ENCODE results near the gene GRIK2.

The GRIK2 gene

GRCh38 chr6:101700655-101701054 lies 307.1 kb downstream of the GRIK2 start:
- Histone ChIP-seq H3K9ac (ENCODE audit: low read depth, low read length) (no peak overlapping the region), H3K27me3 (ENCODE audit: control insufficient read depth, insufficient read depth, low read length) (no peaks in the 10 kb centered on the region), H3K4me3 (ENCODE audit: low read depth, low read length) (no peak overlapping the region), H3K4me1 (ENCODE audit: control insufficient read depth, insufficient read depth, low read length) (no peaks in the 10 kb centered on the region), H3K36me3 (ENCODE audit: control insufficient read depth, insufficient read depth, low read length) (no peaks in the 10 kb centered on the region), H3K9me3 (ENCODE audit: control insufficient read depth, insufficient read depth, low read length) (no peaks in the 10 kb centered on the region)

GRCh38 chr6:101703311-101703710 lies 309.8 kb downstream of the GRIK2 start:
- Histone ChIP-seq H3K4me3 (ENCODE audit: low read depth, low read length) (no peak overlapping the region), H3K9me3 (ENCODE audit: control insufficient read depth, insufficient read depth, low read length) (no peaks in the 10 kb centered on the region), H3K36me3 (ENCODE audit: control insufficient read depth, insufficient read depth, low read length) (no peaks in the 10 kb centered on the region), H3K27me3 (ENCODE audit: control insufficient read depth, insufficient read depth, low read length) (no peaks in the 10 kb centered on the region), H3K9ac (ENCODE audit: low read depth, low read length) (no peak overlapping the region), H3K4me1 (ENCODE audit: control insufficient read depth, insufficient read depth, low read length) (no peaks in the 10 kb centered on the region)

- no peaks in the 10 kb centered on the region for H3K36me3 ChIP-seq (ENCODE audit: control insufficient read depth, insufficient read depth, low read length)
- H3K4me1 ChIP-seq (ENCODE audit: control insufficient read depth, insufficient read depth, low read length) = no peaks in the 10 kb centered on the region
- H3K9me3 ChIP-seq (ENCODE audit: control insufficient read depth, insufficient read depth, low read length) = no peaks in the 10 kb centered on the region
- H3K4me3 ChIP-seq (ENCODE audit: low read depth, low read length) = no peak overlapping the region
- no peaks in the 10 kb centered on the region for H3K27me3 ChIP-seq (ENCODE audit: control insufficient read depth, insufficient read depth, low read length)
- H3K9ac ChIP-seq (ENCODE audit: low read depth, low read length) = no peak overlapping the region
Observed at GRCh38 chr6:101705866-101706265, 312.4 kb downstream of the GRIK2 start.

- Histone ChIP-seq H3K9ac (ENCODE audit: low read depth, low read length) (no peak overlapping the region), H3K9me3 (ENCODE audit: control insufficient read depth, insufficient read depth, low read length) (no peaks in the 10 kb centered on the region), H3K4me3 (ENCODE audit: low read depth, low read length) (no peak overlapping the region), H3K4me1 (ENCODE audit: control insufficient read depth, insufficient read depth, low read length) (no peaks in the 10 kb centered on the region), H3K27me3 (ENCODE audit: control insufficient read depth, insufficient read depth, low read length) (no peaks in the 10 kb centered on the region), H3K36me3 (ENCODE audit: control insufficient read depth, insufficient read depth, low read length) (no peaks in the 10 kb centered on the region)
Observed at GRCh38 chr6:101706576-101706975, 313.1 kb downstream of the GRIK2 start.

- H3K4me1 ChIP-seq (ENCODE audit: control insufficient read depth, insufficient read depth, low read length) = peaks cover 13% of the 10 kb centered on the region
- H3K36me3 ChIP-seq (ENCODE audit: control insufficient read depth, insufficient read depth, low read length) = no peaks in the 10 kb centered on the region
- no peak overlapping the region for H3K9ac ChIP-seq (ENCODE audit: low read depth, low read length)
- H3K4me3 ChIP-seq (ENCODE audit: low read depth, low read length) = no peak overlapping the region
- H3K9me3 ChIP-seq (ENCODE audit: control insufficient read depth, insufficient read depth, low read length) = no peaks in the 10 kb centered on the region
- H3K27me3 ChIP-seq (ENCODE audit: control insufficient read depth, insufficient read depth, low read length) = no peaks in the 10 kb centered on the region
Observed at GRCh38 chr6:101711518-101711917, 318.0 kb downstream of the GRIK2 start.

- Histone ChIP-seq H3K9ac (ENCODE audit: low read depth, low read length) (no peak overlapping the region), H3K9me3 (ENCODE audit: control insufficient read depth, insufficient read depth, low read length) (no peaks in the 10 kb centered on the region), H3K4me3 (ENCODE audit: low read depth, low read length) (no peak overlapping the region), H3K36me3 (ENCODE audit: control insufficient read depth, insufficient read depth, low read length) (no peaks in the 10 kb centered on the region), H3K27me3 (ENCODE audit: control insufficient read depth, insufficient read depth, low read length) (no peaks in the 10 kb centered on the region), H3K4me1 (ENCODE audit: control insufficient read depth, insufficient read depth, low read length) (peaks cover 31% of the 10 kb centered on the region)
Observed at GRCh38 chr6:101716387-101716786, 322.9 kb downstream of the GRIK2 start.

GRCh38 chr6:101716810-101717209 lies 323.3 kb downstream of the GRIK2 start:
- no peaks in the 10 kb centered on the region for H3K27me3 ChIP-seq (ENCODE audit: control insufficient read depth, insufficient read depth, low read length)
- H3K9ac ChIP-seq (ENCODE audit: low read depth, low read length) = no peak overlapping the region
- H3K9me3 ChIP-seq (ENCODE audit: control insufficient read depth, insufficient read depth, low read length) = no peaks in the 10 kb centered on the region
- no peak overlapping the region for H3K4me3 ChIP-seq (ENCODE audit: low read depth, low read length)
- H3K4me1 ChIP-seq (ENCODE audit: control insufficient read depth, insufficient read depth, low read length) = peaks cover 31% of the 10 kb centered on the region
- H3K36me3 ChIP-seq (ENCODE audit: control insufficient read depth, insufficient read depth, low read length) = no peaks in the 10 kb centered on the region

- H3K9me3 ChIP-seq (ENCODE audit: control insufficient read depth, insufficient read depth, low read length) = no peaks in the 10 kb centered on the region
- H3K36me3 ChIP-seq (ENCODE audit: control insufficient read depth, insufficient read depth, low read length) = no peaks in the 10 kb centered on the region
- H3K9ac ChIP-seq (ENCODE audit: low read depth, low read length) = no peak overlapping the region
- no peaks in the 10 kb centered on the region for H3K27me3 ChIP-seq (ENCODE audit: control insufficient read depth, insufficient read depth, low read length)
- H3K4me3 ChIP-seq (ENCODE audit: low read depth, low read length) = no peak overlapping the region
- peaks cover 27% of the 10 kb centered on the region for H3K4me1 ChIP-seq (ENCODE audit: control insufficient read depth, insufficient read depth, low read length)
Observed at GRCh38 chr6:101719521-101719920, 326.0 kb downstream of the GRIK2 start.

- H3K4me3 ChIP-seq (ENCODE audit: low read depth, low read length) = no peak overlapping the region
- H3K9me3 ChIP-seq (ENCODE audit: control insufficient read depth, insufficient read depth, low read length) = no peaks in the 10 kb centered on the region
- no peaks in the 10 kb centered on the region for H3K36me3 ChIP-seq (ENCODE audit: control insufficient read depth, insufficient read depth, low read length)
- peaks cover 14% of the 10 kb centered on the region for H3K4me1 ChIP-seq (ENCODE audit: control insufficient read depth, insufficient read depth, low read length)
- H3K9ac ChIP-seq (ENCODE audit: low read depth, low read length) = no peak overlapping the region
- no peaks in the 10 kb centered on the region for H3K27me3 ChIP-seq (ENCODE audit: control insufficient read depth, insufficient read depth, low read length)
Observed at GRCh38 chr6:101722471-101722870, 329.0 kb downstream of the GRIK2 start.

- H3K4me1 ChIP-seq (ENCODE audit: control insufficient read depth, insufficient read depth, low read length) = peaks cover 10% of the 10 kb centered on the region
- H3K9ac ChIP-seq (ENCODE audit: low read depth, low read length) = no peak overlapping the region
- H3K36me3 ChIP-seq (ENCODE audit: control insufficient read depth, insufficient read depth, low read length) = no peaks in the 10 kb centered on the region
- no peak overlapping the region for H3K4me3 ChIP-seq (ENCODE audit: low read depth, low read length)
- no peaks in the 10 kb centered on the region for H3K9me3 ChIP-seq (ENCODE audit: control insufficient read depth, insufficient read depth, low read length)
- H3K27me3 ChIP-seq (ENCODE audit: control insufficient read depth, insufficient read depth, low read length) = no peaks in the 10 kb centered on the region
Observed at GRCh38 chr6:101722991-101723579, 329.6 kb downstream of the GRIK2 start.

GRCh38 chr6:101728388-101728787 lies 334.9 kb downstream of the GRIK2 start:
- peaks cover 11% of the 10 kb centered on the region for H3K4me1 ChIP-seq (ENCODE audit: control insufficient read depth, insufficient read depth, low read length)
- no peaks in the 10 kb centered on the region for H3K36me3 ChIP-seq (ENCODE audit: control insufficient read depth, insufficient read depth, low read length)
- H3K9ac ChIP-seq (ENCODE audit: low read depth, low read length) = no peak overlapping the region
- H3K4me3 ChIP-seq (ENCODE audit: low read depth, low read length) = no peak overlapping the region
- H3K9me3 ChIP-seq (ENCODE audit: control insufficient read depth, insufficient read depth, low read length) = no peaks in the 10 kb centered on the region
- no peaks in the 10 kb centered on the region for H3K27me3 ChIP-seq (ENCODE audit: control insufficient read depth, insufficient read depth, low read length)

- no peaks in the 10 kb centered on the region for H3K9me3 ChIP-seq (ENCODE audit: control insufficient read depth, insufficient read depth, low read length)
- no peak overlapping the region for H3K9ac ChIP-seq (ENCODE audit: low read depth, low read length)
- no peaks in the 10 kb centered on the region for H3K36me3 ChIP-seq (ENCODE audit: control insufficient read depth, insufficient read depth, low read length)
- H3K27me3 ChIP-seq (ENCODE audit: control insufficient read depth, insufficient read depth, low read length) = no peaks in the 10 kb centered on the region
- H3K4me3 ChIP-seq (ENCODE audit: low read depth, low read length) = no peak overlapping the region
- H3K4me1 ChIP-seq (ENCODE audit: control insufficient read depth, insufficient read depth, low read length) = peaks cover 11% of the 10 kb centered on the region
Observed at GRCh38 chr6:101728956-101729355, 335.4 kb downstream of the GRIK2 start.

All from iPS-15b (cell line).